ENCODE results near the gene THEM5.
"Not testable (repeated sequence)": the region's sequence is repeated elsewhere in the genome, so short reads cannot be mapped to it uniquely, and the experiment has no call there.

DNA sequence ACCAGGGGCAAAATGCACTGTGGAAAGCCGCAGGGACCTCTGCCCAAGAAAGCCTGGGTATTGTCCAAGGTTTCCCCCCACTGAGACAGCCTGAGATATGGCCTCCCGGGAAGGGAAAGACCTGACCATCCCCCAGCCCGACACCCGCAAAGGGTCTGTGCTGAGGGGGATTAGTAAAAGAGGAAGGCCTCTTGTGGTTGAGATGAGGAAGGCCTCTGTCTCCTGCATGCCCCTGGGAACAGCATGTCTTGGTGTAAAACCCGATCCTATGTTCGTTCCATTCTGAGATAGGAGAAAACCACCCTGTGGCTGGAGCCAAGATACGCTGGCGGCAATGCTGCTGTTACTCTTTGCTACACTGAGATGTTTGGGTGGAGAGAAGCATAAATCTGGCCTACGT is 19.3 kb upstream of the THEM5 start:
- TF ChIP-seq, protein P1, sequence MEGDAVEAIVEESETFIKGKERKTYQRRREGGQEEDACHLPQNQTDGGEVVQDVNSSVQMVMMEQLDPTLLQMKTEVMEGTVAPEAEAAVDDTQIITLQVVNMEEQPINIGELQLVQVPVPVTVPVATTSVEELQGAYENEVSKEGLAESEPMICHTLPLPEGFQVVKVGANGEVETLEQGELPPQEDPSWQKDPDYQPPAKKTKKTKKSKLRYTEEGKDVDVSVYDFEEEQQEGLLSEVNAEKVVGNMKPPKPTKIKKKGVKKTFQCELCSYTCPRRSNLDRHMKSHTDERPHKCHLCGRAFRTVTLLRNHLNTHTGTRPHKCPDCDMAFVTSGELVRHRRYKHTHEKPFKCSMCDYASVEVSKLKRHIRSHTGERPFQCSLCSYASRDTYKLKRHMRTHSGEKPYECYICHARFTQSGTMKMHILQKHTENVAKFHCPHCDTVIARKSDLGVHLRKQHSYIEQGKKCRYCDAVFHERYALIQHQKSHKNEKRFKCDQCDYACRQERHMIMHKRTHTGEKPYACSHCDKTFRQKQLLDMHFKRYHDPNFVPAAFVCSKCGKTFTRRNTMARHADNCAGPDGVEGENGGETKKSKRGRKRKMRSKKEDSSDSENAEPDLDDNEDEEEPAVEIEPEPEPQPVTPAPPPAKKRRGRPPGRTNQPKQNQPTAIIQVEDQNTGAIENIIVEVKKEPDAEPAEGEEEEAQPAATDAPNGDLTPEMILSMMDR (IDR thresholded peaks at IDR 0.05; ENCODE audit: low read depth, low read length) = peak; percentile 5
- TF ChIP-seq, protein P2, sequence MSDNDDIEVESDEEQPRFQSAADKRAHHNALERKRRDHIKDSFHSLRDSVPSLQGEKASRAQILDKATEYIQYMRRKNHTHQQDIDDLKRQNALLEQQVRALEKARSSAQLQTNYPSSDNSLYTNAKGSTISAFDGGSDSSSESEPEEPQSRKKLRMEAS (IDR thresholded peaks at IDR 0.05; ENCODE audit: low read depth, low read length) = not testable (repeated sequence)
- TF ChIP-seq POLR2A (IDR thresholded peaks at IDR 0.05; ENCODE audit: extremely low read depth, insufficient read length); MYC (IDR thresholded peaks at IDR 0.05; ENCODE audit: low read depth, low read length): not testable (repeated sequence)
